HepG2 (cell line): ENCODE results near the gene RPLP2. TPM values are rescaled to one million over a fixed set of nuclear protein-coding genes. Genes with fewer than 3 reads are reported as not detected.

ENCODE experiments used
- ATAC-seq: fragments of 200-7000 bp; cut with Tn5 transposase; 3 replicates; pipeline ENCODE4 v1.9.1; 2020; ENCODE audit warnings: mild to moderate bottlenecking, moderate library complexity
- BruUV-seq: library from RNA; stranded (reverse); fragments of 400-500 nt; replicated peaks from 2 replicates; lab custom pipeline; 2021; lab: Mats Ljungman, UMichigan
- CTCF ChIA-PET: fragments of 300-600 bp; formaldehyde crosslinking; extraction: SDS; loops from one replicate; lab custom pipeline; 2021; ENCODE audit warnings: low total read pairs, inconsistent platforms, low intra/inter-chr PET ratio; lab: Yijun Ruan, JAX
- POLR2A ChIA-PET: fragments of 350-600 bp; sonication (Branson Sonifier 250); formaldehyde crosslinking; loops from one replicate; lab custom pipeline; 2020; ENCODE audit warnings: antibody characterized with exemption, inconsistent platforms; lab: Yijun Ruan, JAX
- DNase-seq: peaks from one replicate; pipeline ENCODE4 v3.0.0-alpha.2; 2015; ENCODE audit warnings: low spot score
- FAIRE-seq: peaks from 3 replicates; lab custom pipeline; 2011; peaks lifted over from hg19 to GRCh38; lab: Jason Lieb, UNC
- H2AFZ ChIP-seq: one replicate; pipeline ENCODE4 v1.6.1; 2011; ENCODE audit warnings: low read length, inconsistent platforms
- H3K27ac ChIP-seq: fragments of 300-600 bp; 3 replicates; pipeline ENCODE4 v1.8.0; 2011; ENCODE audit warnings: mixed run types, mild to moderate bottlenecking, mixed read lengths, low read length, inconsistent platforms; ENCODE audit not compliant: insufficient read depth; ENCODE audit errors: extremely low read length
- H3K27me3 ChIP-seq, 2 experiments: fragments of 200-600 bp in 1 of 2; 2 replicates in 1 of 2; 3 replicates in 1 of 2; pipeline versions ENCODE4 v1.6.0 to v1.8.0; 2011; ENCODE audit warnings: low read length in 2 of 2, mild to moderate bottlenecking in 2 of 2, moderate library complexity in 2 of 2, inconsistent platforms in 1 of 2; ENCODE audit not compliant: insufficient read depth in 2 of 2, control insufficient read depth in 1 of 2
- H3K36me3 ChIP-seq, 2 experiments: fragments of 200-600 bp in 1 of 2; replicated peaks in 1 of 2; 2 replicates in 1 of 2; 3 replicates in 1 of 2; pipeline versions ENCODE4 v1.5.1 to v1.8.0; 2011; ENCODE audit warnings: low read length in 2 of 2, inconsistent platforms in 1 of 2; ENCODE audit not compliant: insufficient read depth in 2 of 2, control insufficient read depth in 1 of 2
- H3K4me1 ChIP-seq: 2 replicates; pipeline ENCODE4 v1.5.1; 2012; ENCODE audit warnings: low read length, inconsistent platforms; ENCODE audit not compliant: insufficient read depth
- H3K4me2 ChIP-seq: 2 replicates; pipeline ENCODE4 v1.6.0; 2011; ENCODE audit warnings: low read depth, low read length, inconsistent platforms
- H3K4me3 ChIP-seq, 3 experiments: fragments of 200-600 bp in 1 of 3; sonication (generic), shearing (Covaris generic) in 1 of 3; replicated peaks in 1 of 3; 2 replicates each; pipeline ENCODE4 v1.5.1; 2011 to 2016; ENCODE audit warnings: low read length in 3 of 3, inconsistent platforms in 2 of 3, low read depth in 2 of 3, mild to moderate bottlenecking in 2 of 3, control low read depth in 1 of 3, mixed read lengths in 1 of 3; ENCODE audit not compliant: insufficient read depth in 1 of 3
- H3K79me2 ChIP-seq: one replicate; pipeline ENCODE4 v1.6.1; 2011; ENCODE audit warnings: low read length, inconsistent platforms; ENCODE audit not compliant: insufficient read depth
- H3K9ac ChIP-seq: 2 replicates; pipeline ENCODE4 v1.6.0; 2011; ENCODE audit warnings: mild to moderate bottlenecking, low read depth, low read length, inconsistent platforms; ENCODE audit not compliant: insufficient read depth
- H3K9me3 ChIP-seq: 2 replicates; pipeline ENCODE4 v1.5.1; 2012; ENCODE audit warnings: mild to moderate bottlenecking, low read length
- H4K20me1 ChIP-seq: 2 replicates; pipeline ENCODE4 v1.6.0; 2011; ENCODE audit warnings: inconsistent platforms, mild to moderate bottlenecking, low read length, moderate library complexity; ENCODE audit not compliant: insufficient read depth
- AGO2 ChIP-seq: fragments of 200-400 bp; formaldehyde crosslinking; optimal IDR thresholded peaks from 2 replicates; pipeline ENCODE3; 2017; ENCODE audit warnings: mild to moderate bottlenecking, low read depth, low read length, moderate library complexity
- ATF7 ChIP-seq, 2 experiments: fragments of 450-650 bp in 1 of 2; sonication (generic) in 1 of 2; formaldehyde crosslinking in 1 of 2; IDR thresholded peaks; 2 replicates each; pipeline versions ENCODE4 v1.4.0 to v1.6.1; 2016 to 2020; ENCODE audit warnings: antibody characterized with exemption in 1 of 2, mild to moderate bottlenecking in 1 of 2, missing genetic modification reagents in 1 of 2
- HMGXB4 ChIP-seq, 2 experiments: sonication (generic) in 1 of 2; formaldehyde crosslinking in 1 of 2; IDR thresholded peaks; 2 replicates each; pipeline versions ENCODE4 v1.4.0 to v1.6.1; 2018 to 2020; ENCODE audit warnings: missing genetic modification reagents in 2 of 2, borderline replicate concordance in 1 of 2, low read depth in 1 of 2, mild to moderate bottlenecking in 1 of 2, missing biosample characterization in 1 of 2
- HNRNPK ChIP-seq: fragments of 200-400 bp; formaldehyde crosslinking; IDR thresholded peaks from 2 replicates; pipeline ENCODE4 v1.6.1; 2018; ENCODE audit warnings: low read length, low read depth, moderate library complexity, mild to moderate bottlenecking; ENCODE audit not compliant: poor library complexity, severe bottlenecking
- MAZ ChIP-seq, 2 experiments: sonication (generic) in 1 of 2; formaldehyde crosslinking in 1 of 2; IDR thresholded peaks; 2 replicates each; pipeline versions ENCODE4 v1.5.0 to v1.6.1; 2012 to 2020; ENCODE audit warnings: low read depth in 2 of 2, mild to moderate bottlenecking in 2 of 2, borderline replicate concordance in 1 of 2, improper control_type of control experiment in 1 of 2, low read length in 1 of 2, missing genetic modification reagents in 1 of 2, moderate library complexity in 1 of 2
- MNT ChIP-seq: fragments of 450-650 bp; IDR thresholded peaks from 2 replicates; pipeline ENCODE4 v1.6.1; 2016
- MYC ChIP-seq: sonication (generic); formaldehyde crosslinking; IDR thresholded peaks from 2 replicates; pipeline ENCODE4 v1.9.0; 2021; ENCODE audit warnings: missing genetic modification reagents, borderline replicate concordance
- RAD21 ChIP-seq: fragments of 450-650 bp; formaldehyde crosslinking; IDR thresholded peaks from 2 replicates; pipeline ENCODE4 v1.5.0; 2020; ENCODE audit warnings: mild to moderate bottlenecking
- SAP130 ChIP-seq: IDR thresholded peaks from 2 replicates; pipeline ENCODE4 v1.6.1; 2016; ENCODE audit warnings: low read depth
- YY1 ChIP-seq: IDR thresholded peaks from 2 replicates; pipeline ENCODE4 v1.6.1; 2011; ENCODE audit warnings: low read length, low read depth, moderate library complexity, mild to moderate bottlenecking; ENCODE audit not compliant: insufficient read depth, insufficient replicate concordance
- ZBTB33 ChIP-seq: sonication (generic); formaldehyde crosslinking; IDR thresholded peaks from 2 replicates; pipeline ENCODE4 v1.4.0; 2020; ENCODE audit warnings: missing genetic modification reagents
- ZBTB37 ChIP-seq: sonication (generic); formaldehyde crosslinking; IDR thresholded peaks from 2 replicates; pipeline ENCODE4 v1.4.0; 2020; ENCODE audit warnings: mild to moderate bottlenecking, missing genetic modification reagents
- ZNF253 ChIP-seq: sonication (generic); formaldehyde crosslinking; IDR thresholded peaks from 2 replicates; pipeline ENCODE4 v1.8.0; 2022; ENCODE audit warnings: mild to moderate bottlenecking, missing genetic modification reagents, borderline replicate concordance
- ZNF644 ChIP-seq: IDR thresholded peaks from 2 replicates; pipeline ENCODE4 v1.6.1; 2016; ENCODE audit warnings: low read depth
- ZNF776 ChIP-seq: sonication (generic); formaldehyde crosslinking; IDR thresholded peaks from 2 replicates; pipeline ENCODE4 v1.4.0; 2020; ENCODE audit warnings: mild to moderate bottlenecking, missing genetic modification reagents
- WGBS: methylation state at CpG from one replicate; pipeline ENCODE4 v1.1.6; 2017; ENCODE audit warnings: low lambda C conversion rate; 5-methylcytosine and 5-hydroxymethylcytosine counted together
- in situ Hi-C: cut with HindIII; loops from 2 replicates; pipeline ENCODE4 v1.10.0; 2017; ENCODE audit warnings: low pct_unique_long_range_greater_than_20kb; ENCODE audit not compliant: extremely low pct_ligation_motif_present
- intact Hi-C: fragments of 100-400 bp; cut with micrococcal nuclease; formaldehyde crosslinking; loops from one replicate; pipeline ENCODE4 v1.10.0; 2022; ENCODE audit not compliant: unreplicated experiment
- polyA plus RNA-seq, 8 experiments: library from polyadenylated mRNA; depleted of rRNA in 3 of 8; stranded (reverse) in 7 of 8; unstranded in 1 of 8; fragments of >200 nt; fragmentation: Illumina TruSeq in 4 of 8; extraction: Trizol in 4 of 8; gene quantifications; 2 replicates each; pipeline versions ENCODE4 v1.2.1 to v1.2.3, GENCODE V29; 2011 to 2016; ENCODE audit warnings: low read depth in 4 of 8, missing spikeins in 1 of 8, mixed read lengths in 1 of 8; ENCODE audit not compliant: insufficient read depth in 1 of 8
- total RNA-seq, 5 experiments: library from RNA; depleted of rRNA; stranded (reverse); fragments of >200 nt; fragmentation: Illumina TruSeq; extraction: Trizol; gene quantifications; 2 replicates each; pipeline ENCODE4 v1.2.3, GENCODE V29; 2016; ENCODE audit warnings: low read depth in 1 of 5

RPLP2 gene
- total and polyA plus RNA-seq, 2 of the 13 experiments (the other 11 are each of a cell fraction or from before 2014, with no cell fraction given): 978 to 2,106 TPM

- Histone ChIP-seq H3K4me3 (peak overlapping the region; percentile 71 to 81 (median 77)), H3K27me3 (no peaks in the 10 kb centered on the region), H3K27ac (peak overlapping the region; percentile 61), H4K20me1 (peaks cover 9% of the 10 kb centered on the region; the same call in 1 of the 2 replicates), H3K4me2 (peak overlapping the region; percentile 81), H3K4me1 (peaks cover 75% of the 10 kb centered on the region), H2AFZ (no peak overlapping the region), H3K9me3 (no peaks in the 10 kb centered on the region), H3K36me3 (peaks cover 4 to 14% of the 10 kb centered on the region in 2 experiments; a peak in 3 of 5 replicates), H3K9ac (peak overlapping the region; percentile 85), H3K79me2 (peaks cover 11% of the 10 kb centered on the region)
- WGBS: no CpG with 5 or more reads among the region's 55 CpGs
- BruUV-seq: no TSS peak
- ChIA-PET CTCF (no interaction called here), POLR2A (interaction anchor here (0.6 to 16.1 kb wide), 4 partner anchors 8 to 27 kb away, joined by 5 to 264 read pairs (median 74); partner anchors contain the start of genes PNPLA2, POLR2L, RPLP2 and TSPAN4)
- intact Hi-C loops (no loop called here), in situ Hi-C loops (no loop called here)
- ATAC-seq: peak; percentile 7
- no peak for DNase-seq
- no peak for FAIRE-seq
- TF ChIP-seq ZNF644 (CRISPR knock-in tag) (no peak), MAZ (IDR thresholded peaks at IDR 0.05; ENCODE audit: borderline replicate concordance, low read depth, low read length) (peak; percentile 73; the same call in 1 of the 2 replicates), MAZ (CRISPR knock-in tag; IDR thresholded peaks at IDR 0.05; ENCODE audit: low read depth) (no peak), ATF7 (IDR thresholded peaks at IDR 0.05) (no peak), ATF7 (CRISPR knock-in tag; IDR thresholded peaks at IDR 0.05) (peak; percentile 70; the same call in 1 of the 2 replicates), YY1 (peak; percentile 68), HNRNPK (peak; percentile 79), ZNF253 (CRISPR knock-in tag) (no peak), RAD21 (CRISPR knock-in tag) (peak; percentile 41; the same call in 1 of the 2 replicates), HMGXB4 (CRISPR knock-in tag; IDR thresholded peaks at IDR 0.05; ENCODE audit: borderline replicate concordance in 1 of 2, low read depth in 1 of 2) (peak in 1 of 2 experiments; percentile 39; a peak in 1 of 4 replicates), ZBTB37 (no peak), ZNF776 (CRISPR knock-in tag) (peak; percentile 27; the same call in 1 of the 2 replicates), MNT (no peak), AGO2 (peak; percentile 92), MYC (CRISPR knock-in tag) (0 out of 2 replicates have a peak, but pooled peaks have one; percentile 49), ZBTB33 (CRISPR knock-in tag) (no peak), SAP130 (CRISPR knock-in tag) (peak; percentile 49)
Observed at GRCh38 chr11:833114-833791, 23.5 kb downstream of the RPLP2 start.
